Cardiac fibroblast (primary cell): ENCODE data around the gene UPF2.
"Not testable (repeated sequence)": the region's sequence is repeated elsewhere in the genome, so short reads cannot be mapped to it uniquely, and the experiment has no call there.

ENCODE experiments used
- DNase-seq, 2 donors: peaks; one replicate each; pipeline versions ENCODE4 v3.0.0 to v3.0.0-alpha.2; 2010; ENCODE audit warnings: low read depth in 2 of 2
- H3K4me3 ChIP-seq, 2 donors: replicated peaks in 1 of 2; 1 replicate in 1 of 2; 2 replicates in 1 of 2; pipeline ENCODE4 v1.5.1; 2011; ENCODE audit warnings: low read depth in 2 of 2, low read length in 2 of 2, mild to moderate bottlenecking in 2 of 2, moderate library complexity in 1 of 2
- CTCF ChIP-seq: IDR thresholded peaks from one replicate; pipeline ENCODE4 v1.5.1; 2011; ENCODE audit warnings: low read depth, mild to moderate bottlenecking, low read length, inconsistent platforms

Gene UPF2

GRCh38 chr10:12077580-12078180 is 35.1 kb upstream of the UPF2 start:
- no peak for TF ChIP-seq CTCF
- no peak overlapping the region for H3K4me3 ChIP-seq
- no peak for DNase-seq

- DNase-seq, result peak in 1 of 2 donors; percentile 3
- no peak for TF ChIP-seq CTCF
- H3K4me3 ChIP-seq, result no peak overlapping the region
Observed at GRCh38 chr10:12073526-12073925, 30.9 kb upstream of the UPF2 start.

GRCh38 chr10:12071441-12071840 is 28.8 kb upstream of the UPF2 start:
- not testable (repeated sequence) for H3K4me3 ChIP-seq
- DNase-seq, result peak in 1 of 2 donors; percentile 42

GRCh38 chr10:12068449-12069269 is 26.1 kb upstream of the UPF2 start, which contains the start of gene DHTKD1:
Gene DHTKD1, plus strand, starts transcription at chr10:12068954. Its CDS starts 80 bp downstream, at chr10:12069034.
- H3K4me3 ChIP-seq, result peak within 1 kb of the TSS; percentile 86 to 91
- peak; percentile 54 for TF ChIP-seq CTCF
- DNase-seq, result peak; percentile 96 to 98

- no peak overlapping the region for H3K4me3 ChIP-seq
- no peak for TF ChIP-seq CTCF
- peak; percentile 10 to 85 for DNase-seq
Observed at GRCh38 chr10:12067336-12067735, 24.7 kb upstream of the UPF2 start.

GRCh38 chr10:12063483-12063818 is 20.8 kb upstream of the UPF2 start:
- H3K4me3 ChIP-seq, result no peak overlapping the region
- no peak for DNase-seq
- TF ChIP-seq CTCF, result no peak

- no peak for TF ChIP-seq CTCF
- H3K4me3 ChIP-seq, result no peak overlapping the region
- no peak for DNase-seq
Observed at GRCh38 chr10:12062754-12063482, 20.3 kb upstream of the UPF2 start.
